ENCODE measurements around the gene CRYBG1. TPM values are rescaled to one million over a fixed set of nuclear protein-coding genes. Genes with fewer than 3 reads are reported as not detected.
"Not testable (repeated sequence)": the region's sequence is repeated elsewhere in the genome, so short reads cannot be mapped to it uniquely, and the experiment has no call there.

The CRYBG1 gene
- total RNA-seq, 4 donors from 2014 or later = 14.9 to 36.9 (median 20.7) TPM

DNA sequence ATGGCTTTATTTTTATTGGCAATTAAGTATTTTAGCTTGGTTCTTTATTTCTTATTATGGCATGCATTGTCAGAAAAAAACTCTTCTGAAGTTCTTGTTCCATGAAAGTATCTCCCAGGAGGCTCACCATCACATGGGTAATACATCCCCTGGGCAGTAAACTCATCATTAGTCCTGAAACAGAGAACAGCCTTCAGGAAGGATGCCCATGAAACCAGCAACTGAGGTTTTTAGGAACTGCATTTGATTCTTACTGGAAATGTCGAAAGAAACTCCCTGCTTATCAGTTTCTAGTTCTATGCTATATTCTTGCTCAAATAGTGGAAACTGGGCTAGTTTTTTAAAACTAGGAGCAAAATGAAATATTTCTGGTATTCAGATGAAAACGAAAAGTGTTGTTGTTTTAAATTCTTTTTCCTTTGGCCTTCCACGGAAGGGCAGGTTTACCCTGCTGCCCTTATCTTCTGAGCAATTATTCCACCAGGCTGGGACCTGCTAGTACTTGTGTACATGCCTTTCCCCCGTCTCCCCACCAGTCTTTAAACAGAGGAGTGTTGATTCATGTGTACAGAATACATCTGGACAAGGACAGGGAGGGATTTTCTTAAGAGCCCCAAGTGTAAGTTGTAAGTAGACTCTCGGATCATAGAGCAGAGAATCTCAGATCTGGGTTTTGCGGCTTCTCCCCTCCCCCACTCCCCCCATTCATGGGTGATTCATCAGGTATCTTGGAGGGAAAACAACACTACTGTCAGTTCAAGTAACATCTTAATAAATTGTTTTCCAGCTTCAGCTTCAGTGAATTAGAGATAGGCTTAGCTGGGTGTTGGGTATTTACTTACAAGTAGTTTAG, 187.3 kb downstream of the CRYBG1 start:
- no peak for TF ChIP-seq CTCF (IDR thresholded peaks at IDR 0.05)
- ATAC-seq (ENCODE audit: low FRiP score) (peak; percentile 66), DNase-seq (ENCODE audit: low spot score) (no peak)

GRCh38 chr6:106548926-106549455, 188.5 kb downstream of the CRYBG1 start:
- not testable (repeated sequence) for ATAC-seq (ENCODE audit: low FRiP score); DNase-seq (ENCODE audit: low spot score)

GRCh38 chr6:106549521-106549920, 189.0 kb downstream of the CRYBG1 start:
- no peak for ATAC-seq (ENCODE audit: low FRiP score)
- no peak for DNase-seq (ENCODE audit: low spot score)
- TF ChIP-seq CTCF (IDR thresholded peaks at IDR 0.05) = no peak

DNA sequence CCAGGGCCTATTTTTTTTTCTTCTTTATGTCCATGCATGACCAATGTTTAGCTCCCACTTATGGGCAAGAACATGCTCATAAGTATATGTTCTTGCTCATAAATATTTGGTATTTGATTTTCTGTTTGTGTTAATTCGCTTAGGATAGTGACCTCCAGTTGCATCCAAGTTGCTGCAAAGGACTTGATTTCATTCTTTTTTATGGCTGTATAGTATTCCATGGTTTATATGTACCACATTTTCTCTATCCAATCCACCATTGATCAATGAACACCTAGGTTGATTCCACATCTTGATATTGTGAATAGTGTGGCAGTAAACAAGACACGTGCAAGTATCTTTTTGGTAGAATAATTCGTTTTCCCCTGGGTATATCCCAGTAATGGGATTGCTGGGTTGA, 190.6 kb downstream of the CRYBG1 start:
- DNase-seq (ENCODE audit: low spot score) (no peak), ATAC-seq (ENCODE audit: low FRiP score) (no peak)
- no peak for TF ChIP-seq CTCF (IDR thresholded peaks at IDR 0.05)

DNA sequence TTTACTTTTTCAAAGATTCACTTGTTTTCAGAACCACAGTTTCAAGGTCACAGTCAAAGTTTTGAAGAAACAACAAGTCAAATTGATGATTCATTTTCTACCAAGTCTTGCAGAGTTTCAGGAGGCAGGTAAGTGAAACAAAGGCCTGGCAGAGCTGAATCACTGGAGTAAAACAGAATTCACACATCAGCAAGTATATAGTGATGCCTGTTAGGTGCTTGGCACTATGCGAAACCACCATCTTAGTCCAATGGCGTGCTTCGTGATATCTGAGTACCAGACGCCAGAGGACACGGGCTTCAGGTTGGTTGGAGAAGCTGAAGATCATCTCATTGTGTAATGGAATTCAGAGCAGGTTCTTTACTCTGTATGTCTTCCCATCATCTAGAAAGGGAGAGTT, 192.9 kb downstream of the CRYBG1 start:
- no peak for TF ChIP-seq CTCF (IDR thresholded peaks at IDR 0.05)
- DNase-seq (ENCODE audit: low spot score) (no peak), ATAC-seq (ENCODE audit: low FRiP score) (no peak)

DNA sequence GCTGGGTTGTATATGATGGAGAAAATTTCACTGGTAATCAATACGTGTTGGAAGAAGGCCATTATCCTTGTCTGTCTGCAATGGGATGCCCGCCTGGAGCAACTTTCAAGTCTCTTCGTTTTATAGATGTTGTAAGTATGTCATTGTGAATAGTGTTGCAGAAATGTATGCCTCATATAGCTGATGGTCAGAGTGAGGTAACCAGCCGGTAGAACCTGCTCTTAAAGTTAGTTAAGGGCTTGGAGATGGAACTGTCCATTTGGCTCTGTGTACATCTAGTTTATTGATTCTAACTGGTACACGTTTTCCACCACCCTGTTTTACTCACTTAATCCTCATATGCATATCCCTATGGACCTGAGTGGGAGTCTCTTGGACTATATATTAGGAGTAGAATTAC, 195.2 kb downstream of the CRYBG1 start:
- TF ChIP-seq CTCF (IDR thresholded peaks at IDR 0.05) = no peak
- ATAC-seq (ENCODE audit: low FRiP score) (no peak), DNase-seq (ENCODE audit: low spot score) (no peak)

GRCh38 chr6:106556368-106556960, 195.9 kb downstream of the CRYBG1 start:
- ATAC-seq (ENCODE audit: low FRiP score) (no peak), DNase-seq (ENCODE audit: low spot score) (no peak)
- TF ChIP-seq CTCF (IDR thresholded peaks at IDR 0.05) = no peak

Data from omental fat pad (tissue), 4 donors.